HCT116 (cell line): ENCODE data around the gene SIL1.

Experiments
- ATF3 ChIP-seq: IDR thresholded peaks from 2 replicates; pipeline ENCODE4 v1.6.1; 2012
- CEBPB ChIP-seq: IDR thresholded peaks from 2 replicates; pipeline ENCODE4 v1.6.1; 2012; ENCODE audit warnings: low read depth
- ELF1 ChIP-seq: IDR thresholded peaks from 2 replicates; pipeline ENCODE4 v1.6.1; 2012; ENCODE audit warnings: low read depth, borderline replicate concordance
- EZH2 ChIP-seq: fragments of 200-600 bp; sonication (generic); IDR thresholded peaks from 2 replicates; pipeline ENCODE4 v1.6.1; 2017; ENCODE audit warnings: antibody characterized with exemption, mixed run types
- EZH2phosphoT487 ChIP-seq: fragments of 200-600 bp; IDR thresholded peaks from 2 replicates; pipeline ENCODE4 v1.6.1; 2018; ENCODE audit warnings: antibody characterized with exemption, borderline replicate concordance
- POLR2A ChIP-seq: IDR thresholded peaks from 2 replicates; pipeline ENCODE4 v1.7.0; 2011; ENCODE audit warnings: borderline replicate concordance; ENCODE audit not compliant: insufficient read depth, insufficient read length; ENCODE audit errors: extremely low read depth
- POLR2AphosphoS5 ChIP-seq: IDR thresholded peaks from 2 replicates; pipeline ENCODE4 v1.6.1; 2011; ENCODE audit warnings: mild to moderate bottlenecking, low read depth, low read length, moderate library complexity
- RAD21 ChIP-seq: IDR thresholded peaks from 2 replicates; pipeline ENCODE4 v1.6.1; 2012; ENCODE audit warnings: low read depth, mild to moderate bottlenecking
- SIN3A ChIP-seq: IDR thresholded peaks from 2 replicates; pipeline ENCODE4 v1.6.1; 2012; ENCODE audit warnings: low read depth
- YY1 ChIP-seq: IDR thresholded peaks from 2 replicates; pipeline ENCODE4 v1.6.1; 2011; ENCODE audit warnings: low read length, low read depth, moderate library complexity, mild to moderate bottlenecking; ENCODE audit not compliant: insufficient replicate concordance; ENCODE audit errors: extremely low read depth
- ZNF274 ChIP-seq: fragments of 200-500 bp; sonication (Bioruptor generic); IDR thresholded peaks from 2 replicates; pipeline ENCODE4 v1.6.1; 2014; ENCODE audit warnings: mild to moderate bottlenecking, low read depth, low read length, inconsistent platforms
- TF ChIP-seq, protein P1 (sequence below), 3 experiments: fragments of 200-600 bp in 1 of 3; sonication (generic) in 1 of 3; IDR thresholded peaks in 2 of 3; conservative IDR thresholded peaks in 1 of 3; 2 replicates each; pipeline ENCODE4 v1.5.1; 2012 to 2017; ENCODE audit warnings: low read depth in 2 of 3, low read length in 2 of 3, antibody characterized with exemption in 1 of 3, borderline replicate concordance in 1 of 3, control low read depth in 1 of 3, mild to moderate bottlenecking in 1 of 3, mixed read lengths in 1 of 3, mixed run types in 1 of 3, moderate library complexity in 1 of 3; ENCODE audit not compliant: insufficient read depth in 1 of 3

DNA sequence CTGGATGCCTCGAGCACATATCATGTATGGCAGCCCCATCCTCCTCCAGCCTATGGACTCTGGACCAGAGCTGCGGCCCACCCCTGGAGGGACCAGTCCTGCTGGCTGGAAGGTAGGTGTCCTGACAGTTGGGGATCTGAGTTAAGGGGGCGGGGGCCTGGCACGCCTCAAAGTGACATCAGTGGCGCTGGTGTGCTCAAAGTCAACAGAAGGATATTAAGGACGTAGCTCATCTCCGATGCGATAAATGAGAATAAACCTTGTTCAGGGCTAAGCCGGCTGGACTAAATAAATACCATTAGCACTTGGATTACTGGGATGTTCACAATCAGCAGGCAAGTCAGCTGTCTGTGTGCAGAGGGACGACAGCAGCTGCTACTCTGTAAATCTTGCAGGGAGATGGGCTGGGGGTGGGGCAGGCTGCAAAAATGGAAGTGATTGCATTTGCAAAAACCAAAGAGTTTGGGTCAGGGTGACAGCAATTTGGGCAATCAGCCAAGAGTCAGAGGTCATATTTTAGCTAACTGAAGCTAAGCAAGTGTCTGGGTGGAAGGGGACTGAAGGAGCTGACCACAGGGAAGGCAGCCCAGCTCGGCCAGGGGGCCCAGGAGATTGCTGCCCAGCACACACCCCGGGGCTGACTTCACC, 243.0 kb downstream of the SIL1 start:
- TF ChIP-seq EZH2phosphoT487 (no peak), POLR2AphosphoS5 (no peak), EZH2 (no peak), SIN3A (no peak), CEBPB (no peak), ZNF274 (no peak), POLR2A (no peak), ELF1 (no peak), YY1 (no peak), ATF3 (no peak), RAD21 (no peak)
- TF ChIP-seq, protein P1, sequence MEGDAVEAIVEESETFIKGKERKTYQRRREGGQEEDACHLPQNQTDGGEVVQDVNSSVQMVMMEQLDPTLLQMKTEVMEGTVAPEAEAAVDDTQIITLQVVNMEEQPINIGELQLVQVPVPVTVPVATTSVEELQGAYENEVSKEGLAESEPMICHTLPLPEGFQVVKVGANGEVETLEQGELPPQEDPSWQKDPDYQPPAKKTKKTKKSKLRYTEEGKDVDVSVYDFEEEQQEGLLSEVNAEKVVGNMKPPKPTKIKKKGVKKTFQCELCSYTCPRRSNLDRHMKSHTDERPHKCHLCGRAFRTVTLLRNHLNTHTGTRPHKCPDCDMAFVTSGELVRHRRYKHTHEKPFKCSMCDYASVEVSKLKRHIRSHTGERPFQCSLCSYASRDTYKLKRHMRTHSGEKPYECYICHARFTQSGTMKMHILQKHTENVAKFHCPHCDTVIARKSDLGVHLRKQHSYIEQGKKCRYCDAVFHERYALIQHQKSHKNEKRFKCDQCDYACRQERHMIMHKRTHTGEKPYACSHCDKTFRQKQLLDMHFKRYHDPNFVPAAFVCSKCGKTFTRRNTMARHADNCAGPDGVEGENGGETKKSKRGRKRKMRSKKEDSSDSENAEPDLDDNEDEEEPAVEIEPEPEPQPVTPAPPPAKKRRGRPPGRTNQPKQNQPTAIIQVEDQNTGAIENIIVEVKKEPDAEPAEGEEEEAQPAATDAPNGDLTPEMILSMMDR (IDR thresholded peaks at IDR 0.05 in 2 of 3, conservative IDR thresholded peaks at IDR 0.05 in 1 of 3; ENCODE audit: borderline replicate concordance in 1 of 3, insufficient read depth in 1 of 3, low read depth in 2 of 3, low read length in 2 of 3) = no peak
